ENCODE data around the gene MRPL12.

Gene MRPL12

GRCh38 chr17:81695211-81695610, 8.0 kb upstream of the MRPL12 start:
- Histone ChIP-seq H3K27ac (replicated peaks) (no peak overlapping the region), H3K27me3 (ENCODE audit: insufficient read depth, poor library complexity, severe bottlenecking) (no peaks in the 10 kb centered on the region)

GRCh38 chr17:81695801-81696200, 7.4 kb upstream of the MRPL12 start:
- no peaks in the 10 kb centered on the region for H3K27me3 ChIP-seq (ENCODE audit: insufficient read depth, poor library complexity, severe bottlenecking)
- no peak for DNase-seq (ENCODE audit: low read depth in 1 of 2, low spot score in 1 of 2)
- H3K27ac ChIP-seq (replicated peaks): no peak overlapping the region
- no peak for TF ChIP-seq GABPA (IDR thresholded peaks at IDR 0.05; ENCODE audit: low read depth)
- no peak for TF ChIP-seq SPI1 (IDR thresholded peaks at IDR 0.05; ENCODE audit: borderline replicate concordance, low read depth)
- no peak for TF ChIP-seq REST (IDR thresholded peaks at IDR 0.05; ENCODE audit: insufficient replicate concordance, low read depth)
- no peak; the same call in 1 of the 2 replicates for TF ChIP-seq POLR2AphosphoS5 (IDR thresholded peaks at IDR 0.05; ENCODE audit: low read depth)
- no peak for TF ChIP-seq CTCF (IDR thresholded peaks at IDR 0.05; ENCODE audit: insufficient read depth, low read length)
- no peak overlapping the region for H3K4me3 ChIP-seq (replicated peaks; ENCODE audit: insufficient read depth, low read length)

More at GRCh38 chr17:81695211-81695610, 8.0 kb upstream of the MRPL12 start:
- no peak overlapping the region for H3K4me3 ChIP-seq (replicated peaks; ENCODE audit: insufficient read depth, low read length)
- TF ChIP-seq POLR2AphosphoS5 (IDR thresholded peaks at IDR 0.05; ENCODE audit: low read depth) (no peak), CTCF (IDR thresholded peaks at IDR 0.05; ENCODE audit: insufficient read depth, low read length) (no peak), SPI1 (IDR thresholded peaks at IDR 0.05; ENCODE audit: borderline replicate concordance, low read depth) (no peak), REST (IDR thresholded peaks at IDR 0.05; ENCODE audit: insufficient replicate concordance, low read depth) (no peak), GABPA (IDR thresholded peaks at IDR 0.05; ENCODE audit: low read depth) (no peak)
- no peak for DNase-seq (ENCODE audit: low read depth in 1 of 2, low spot score in 1 of 2)

GRCh38 chr17:81696218-81696941, 6.8 kb upstream of the MRPL12 start:
- TF ChIP-seq GABPA (IDR thresholded peaks at IDR 0.05; ENCODE audit: low read depth) (no peak), CTCF (IDR thresholded peaks at IDR 0.05; ENCODE audit: insufficient read depth, low read length) (no peak), SPI1 (IDR thresholded peaks at IDR 0.05; ENCODE audit: borderline replicate concordance, low read depth) (no peak), POLR2AphosphoS5 (IDR thresholded peaks at IDR 0.05; ENCODE audit: low read depth) (no peak), REST (IDR thresholded peaks at IDR 0.05; ENCODE audit: insufficient replicate concordance, low read depth) (no peak)
- H3K27me3 ChIP-seq (ENCODE audit: insufficient read depth, poor library complexity, severe bottlenecking): no peaks in the 10 kb centered on the region
- H3K27ac ChIP-seq (replicated peaks): no peak overlapping the region
- no peak overlapping the region for H3K4me3 ChIP-seq (replicated peaks; ENCODE audit: insufficient read depth, low read length)
- DNase-seq (ENCODE audit: low read depth in 1 of 2, low spot score in 1 of 2): no peak

Data from HL-60 (cell line).